Fibroblast of the aortic adventitia (primary cell): ENCODE data around the gene PAFAH1B1. TPM values are rescaled to one million over a fixed set of nuclear protein-coding genes. Genes with fewer than 3 reads are reported as not detected.

Source experiments
- DNase-seq: peaks from one replicate; pipeline ENCODE4 v3.0.0-alpha.2; 2010; ENCODE audit warnings: low read depth
- H3K4me3 ChIP-seq: 2 replicates; pipeline ENCODE4 v1.5.1; 2011; ENCODE audit warnings: low read depth, mild to moderate bottlenecking, control low read depth, low read length, moderate library complexity
- total RNA-seq: library from RNA; depleted of rRNA; stranded (reverse); fragments of >200 nt; gene quantifications from 2 replicates; pipeline ENCODE4 v1.2.3, GENCODE V29; 2012; ENCODE audit warnings: low replicate concordance
- TF ChIP-seq, protein P1 (sequence below): IDR thresholded peaks from 2 replicates; pipeline ENCODE4 v1.5.1; 2011; ENCODE audit warnings: mild to moderate bottlenecking, low read length, control low read depth, inconsistent platforms; ENCODE audit not compliant: insufficient read depth

The PAFAH1B1 gene
- total RNA-seq, 1 donor = 131 TPM

DNA sequence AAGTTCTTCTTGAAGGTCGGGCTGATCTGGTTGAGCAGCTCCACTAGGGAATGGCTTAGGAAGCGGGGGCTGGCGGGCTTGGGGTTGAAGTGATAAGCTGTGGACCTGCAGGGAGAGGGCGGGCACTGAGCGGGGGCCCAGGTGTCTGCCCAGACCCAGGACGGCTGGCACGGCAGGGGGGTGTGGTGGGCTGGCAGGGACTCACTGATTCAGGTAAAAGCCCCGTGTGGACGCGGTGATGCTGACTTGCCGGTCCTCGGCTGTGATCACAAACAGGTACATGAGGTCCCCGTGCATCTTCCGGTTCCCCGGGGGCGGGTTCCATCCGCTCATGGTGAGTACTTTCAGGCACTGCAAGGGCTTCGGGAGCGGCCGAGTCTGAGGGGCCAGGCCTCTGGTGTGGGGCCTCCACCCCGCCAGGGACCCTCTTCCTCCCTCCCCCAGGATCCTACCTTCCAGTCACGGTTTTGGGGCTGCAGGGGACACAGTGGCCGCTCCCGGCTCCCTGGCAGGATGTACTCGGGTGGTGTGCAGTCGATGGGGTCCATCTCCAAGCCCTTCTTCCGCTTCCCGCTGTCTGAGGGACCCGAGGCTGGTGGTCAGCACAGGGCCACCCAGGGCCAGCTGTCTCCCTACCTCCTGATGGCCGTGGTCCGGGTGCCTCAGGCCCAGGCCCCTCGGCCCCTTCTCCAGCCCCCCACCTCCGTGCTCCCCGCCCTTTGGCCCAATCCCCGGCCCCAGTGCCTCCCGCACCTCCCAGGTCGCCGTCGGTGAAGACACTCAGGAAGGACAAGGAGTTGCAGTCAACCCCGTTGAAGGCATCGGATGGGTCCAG lies 107.9 kb downstream of the PAFAH1B1 start:
- TF ChIP-seq, protein P1, sequence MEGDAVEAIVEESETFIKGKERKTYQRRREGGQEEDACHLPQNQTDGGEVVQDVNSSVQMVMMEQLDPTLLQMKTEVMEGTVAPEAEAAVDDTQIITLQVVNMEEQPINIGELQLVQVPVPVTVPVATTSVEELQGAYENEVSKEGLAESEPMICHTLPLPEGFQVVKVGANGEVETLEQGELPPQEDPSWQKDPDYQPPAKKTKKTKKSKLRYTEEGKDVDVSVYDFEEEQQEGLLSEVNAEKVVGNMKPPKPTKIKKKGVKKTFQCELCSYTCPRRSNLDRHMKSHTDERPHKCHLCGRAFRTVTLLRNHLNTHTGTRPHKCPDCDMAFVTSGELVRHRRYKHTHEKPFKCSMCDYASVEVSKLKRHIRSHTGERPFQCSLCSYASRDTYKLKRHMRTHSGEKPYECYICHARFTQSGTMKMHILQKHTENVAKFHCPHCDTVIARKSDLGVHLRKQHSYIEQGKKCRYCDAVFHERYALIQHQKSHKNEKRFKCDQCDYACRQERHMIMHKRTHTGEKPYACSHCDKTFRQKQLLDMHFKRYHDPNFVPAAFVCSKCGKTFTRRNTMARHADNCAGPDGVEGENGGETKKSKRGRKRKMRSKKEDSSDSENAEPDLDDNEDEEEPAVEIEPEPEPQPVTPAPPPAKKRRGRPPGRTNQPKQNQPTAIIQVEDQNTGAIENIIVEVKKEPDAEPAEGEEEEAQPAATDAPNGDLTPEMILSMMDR = no peak
- no peak for DNase-seq
- H3K4me3 ChIP-seq = no peak overlapping the region

DNA sequence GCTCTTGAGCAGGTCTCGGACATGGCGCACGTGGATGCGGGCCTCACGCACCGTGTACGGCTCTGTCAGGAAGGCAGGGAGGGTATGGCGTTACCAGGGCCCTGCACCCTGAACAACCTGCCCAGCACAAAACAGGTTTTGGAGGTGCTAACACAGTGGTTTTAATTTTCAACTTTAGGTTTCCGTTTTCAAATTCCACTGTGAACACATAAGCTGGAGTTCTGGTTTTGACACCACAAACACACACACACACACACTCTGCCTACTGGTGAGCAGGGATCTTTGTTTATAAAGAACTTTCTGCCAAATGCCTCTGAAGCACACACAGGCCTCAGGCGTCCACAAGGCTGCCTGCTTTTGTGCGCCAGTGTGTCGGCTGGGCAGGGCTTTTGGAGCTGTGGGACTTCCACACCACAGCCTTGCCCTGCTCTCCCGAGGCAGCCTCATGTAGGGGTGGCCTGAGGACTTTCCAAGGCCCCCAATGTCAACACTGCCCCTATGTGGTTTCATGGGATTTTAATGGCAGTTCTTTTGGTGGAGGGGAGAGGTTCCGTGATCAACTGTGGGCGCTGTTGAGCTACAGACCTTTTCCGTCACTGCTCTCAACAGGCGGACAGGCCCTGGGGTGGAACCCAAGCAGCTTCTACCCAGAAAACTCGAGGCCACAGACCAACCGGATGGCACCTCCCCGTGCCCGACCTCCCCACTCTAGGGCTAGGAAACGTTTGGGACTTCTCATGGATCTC lies 108.7 kb downstream of the PAFAH1B1 start:
- TF ChIP-seq, protein P1 = no peak
- no peak for DNase-seq
- H3K4me3 ChIP-seq = no peak overlapping the region

DNA sequence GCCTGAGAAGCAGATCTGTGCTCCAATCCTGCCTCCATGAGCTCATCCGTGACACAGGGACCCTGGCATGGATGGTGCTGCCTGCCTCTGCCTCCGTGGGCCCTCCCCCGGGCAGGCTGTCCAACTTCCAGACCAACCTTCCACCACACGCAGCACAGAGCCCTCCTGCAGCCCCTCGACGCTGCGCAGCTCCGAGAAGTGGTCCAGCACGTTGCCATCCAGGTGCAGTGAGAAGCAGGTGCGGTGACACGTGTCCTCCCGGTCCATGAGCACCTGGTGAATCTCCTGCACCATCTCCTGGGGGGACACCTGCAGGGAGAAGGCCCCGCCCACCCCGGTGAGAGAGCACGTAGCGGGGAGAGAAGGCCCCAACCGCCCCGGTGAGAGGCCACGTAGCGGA lies 109.7 kb downstream of the PAFAH1B1 start:
- TF ChIP-seq, protein P1 = no peak
- H3K4me3 ChIP-seq = no peak overlapping the region
- DNase-seq = no peak

GRCh38 chr17:2703606-2704005 lies 110.2 kb downstream of the PAFAH1B1 start:
- no peak for DNase-seq
- TF ChIP-seq, protein P1 = no peak
- H3K4me3 ChIP-seq = no peak overlapping the region

- DNase-seq = no peak
- TF ChIP-seq, protein P1 = no peak
- H3K4me3 ChIP-seq = no peak overlapping the region
These were observed 110.8 kb downstream of the PAFAH1B1 start for GRCh38 chr17:2704031-2704889.

DNA sequence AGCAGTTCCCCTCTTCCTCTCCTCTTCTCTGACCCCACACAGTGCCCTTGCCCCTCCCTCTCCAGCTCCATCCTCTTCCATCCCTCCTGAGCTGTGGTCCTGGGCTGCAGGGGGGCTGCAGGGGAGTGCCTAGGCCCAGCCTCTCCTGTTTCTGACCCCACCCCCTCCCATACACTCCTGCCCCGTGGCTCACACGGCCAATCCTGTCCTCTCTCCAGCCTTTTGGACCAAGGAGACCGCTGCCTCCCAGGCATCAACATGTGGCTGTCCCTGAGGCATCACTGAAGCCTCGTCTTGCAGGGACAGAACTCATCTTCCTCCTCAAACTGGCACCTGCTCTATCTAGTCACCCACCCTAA lies 111.4 kb downstream of the PAFAH1B1 start:
- no peak overlapping the region for H3K4me3 ChIP-seq
- TF ChIP-seq, protein P1 = no peak
- DNase-seq = no peak
